ENCODE measurements around the gene RAPGEF1. TPM values are rescaled to one million over a fixed set of nuclear protein-coding genes. Genes with fewer than 3 reads are reported as not detected.

RAPGEF1 gene
- total RNA-seq, 1 experiment from 2014 or later = 61.5 TPM

DNA sequence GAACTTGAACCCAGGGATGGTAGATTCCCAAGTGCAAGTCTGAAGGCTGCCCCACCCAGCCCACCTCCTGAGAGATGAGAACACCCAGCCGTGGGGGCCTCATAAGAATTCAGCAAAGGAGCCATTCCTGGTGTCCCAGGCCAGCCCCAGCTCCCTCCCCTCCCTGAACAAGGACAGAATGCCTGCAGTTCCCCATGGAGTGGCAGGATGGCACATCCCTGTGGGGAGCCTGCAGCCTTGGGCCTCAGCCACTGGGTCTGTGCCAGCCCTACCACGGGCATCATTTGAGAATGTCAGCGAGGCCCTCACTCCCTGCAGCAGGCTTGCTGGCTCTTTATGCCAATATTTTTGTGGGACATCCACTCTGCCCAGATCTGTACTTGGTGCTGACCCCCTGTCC, 36.2 kb upstream of the RAPGEF1 start:
- intact Hi-C loops (cut with micrococcal nuclease; ENCODE audit: unreplicated experiment) = no loop called here
- Histone ChIP-seq H3K9me3 (ENCODE audit: low read depth, low read length, poor library complexity, severe bottlenecking) (no peaks in the 10 kb centered on the region), H3K4me1 (ENCODE audit: insufficient read depth, low read length, poor library complexity, severe bottlenecking) (no peaks in the 10 kb centered on the region), H3K36me3 (ENCODE audit: insufficient read depth, low read length, poor library complexity, severe bottlenecking) (no peaks in the 10 kb centered on the region), H3K27ac (ENCODE audit: low read depth, low read length, poor library complexity, severe bottlenecking) (no peak overlapping the region), H3K27me3 (replicated peaks; ENCODE audit: insufficient read depth, low read depth, low read length, poor library complexity) (peaks cover 29% of the 10 kb centered on the region), H3K4me3 (ENCODE audit: low read depth, low read length, poor library complexity, severe bottlenecking) (no peak overlapping the region)
- BruUV-seq (replicated peaks) = no TSS peak
- DNase-seq (ENCODE audit: low spot score) = no peak
- TF ChIP-seq, protein P1, sequence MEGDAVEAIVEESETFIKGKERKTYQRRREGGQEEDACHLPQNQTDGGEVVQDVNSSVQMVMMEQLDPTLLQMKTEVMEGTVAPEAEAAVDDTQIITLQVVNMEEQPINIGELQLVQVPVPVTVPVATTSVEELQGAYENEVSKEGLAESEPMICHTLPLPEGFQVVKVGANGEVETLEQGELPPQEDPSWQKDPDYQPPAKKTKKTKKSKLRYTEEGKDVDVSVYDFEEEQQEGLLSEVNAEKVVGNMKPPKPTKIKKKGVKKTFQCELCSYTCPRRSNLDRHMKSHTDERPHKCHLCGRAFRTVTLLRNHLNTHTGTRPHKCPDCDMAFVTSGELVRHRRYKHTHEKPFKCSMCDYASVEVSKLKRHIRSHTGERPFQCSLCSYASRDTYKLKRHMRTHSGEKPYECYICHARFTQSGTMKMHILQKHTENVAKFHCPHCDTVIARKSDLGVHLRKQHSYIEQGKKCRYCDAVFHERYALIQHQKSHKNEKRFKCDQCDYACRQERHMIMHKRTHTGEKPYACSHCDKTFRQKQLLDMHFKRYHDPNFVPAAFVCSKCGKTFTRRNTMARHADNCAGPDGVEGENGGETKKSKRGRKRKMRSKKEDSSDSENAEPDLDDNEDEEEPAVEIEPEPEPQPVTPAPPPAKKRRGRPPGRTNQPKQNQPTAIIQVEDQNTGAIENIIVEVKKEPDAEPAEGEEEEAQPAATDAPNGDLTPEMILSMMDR (conservative IDR thresholded peaks at IDR 0.05; ENCODE audit: low read depth, low read length) = no peak
- POLR2A ChIA-PET (ENCODE audit: low non-redundant PET) = no interaction called here
- CTCF ChIA-PET = no interaction called here

DNA sequence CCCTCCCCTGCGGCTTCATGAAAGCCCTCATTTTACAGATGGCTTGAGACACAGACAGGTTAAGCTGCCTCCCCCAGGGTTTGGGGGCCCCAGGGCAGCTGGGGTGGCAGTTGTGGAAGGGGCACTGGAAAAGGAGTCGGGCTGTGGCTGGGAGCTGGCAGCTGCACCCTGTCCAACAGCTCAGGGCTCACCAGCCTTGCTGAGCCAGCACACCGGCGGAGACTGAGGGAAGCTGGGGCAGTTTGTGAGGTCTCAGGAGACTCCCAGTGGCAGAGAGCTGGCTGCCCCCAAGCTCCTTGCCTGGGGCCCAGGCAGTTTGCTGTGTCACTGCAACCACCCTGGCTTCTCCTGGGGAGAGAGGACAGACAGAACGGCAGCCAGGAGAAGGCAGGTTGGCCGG, 34.8 kb upstream of the RAPGEF1 start:
- no TSS peak for BruUV-seq (replicated peaks)
- POLR2A ChIA-PET (ENCODE audit: low non-redundant PET) = no interaction called here
- no peak overlapping the region for H3K27ac ChIP-seq (ENCODE audit: low read depth, low read length, poor library complexity, severe bottlenecking)
- H3K4me1 ChIP-seq (ENCODE audit: insufficient read depth, low read length, poor library complexity, severe bottlenecking) = no peaks in the 10 kb centered on the region
- H3K27me3 ChIP-seq (replicated peaks; ENCODE audit: insufficient read depth, low read depth, low read length, poor library complexity) = peaks cover 32% of the 10 kb centered on the region
- H3K4me3 ChIP-seq (ENCODE audit: low read depth, low read length, poor library complexity, severe bottlenecking) = no peak overlapping the region
- H3K9me3 ChIP-seq (ENCODE audit: low read depth, low read length, poor library complexity, severe bottlenecking) = no peaks in the 10 kb centered on the region
- intact Hi-C loops (cut with micrococcal nuclease; ENCODE audit: unreplicated experiment) = no loop called here
- TF ChIP-seq, protein P1 (conservative IDR thresholded peaks at IDR 0.05; ENCODE audit: low read depth, low read length) = no peak
- no peak for TF ChIP-seq EZH2 (IDR thresholded peaks at IDR 0.05; ENCODE audit: borderline replicate concordance, low read depth, low read length, poor library complexity, severe bottlenecking)
- no peak for DNase-seq (ENCODE audit: low spot score)
- CTCF ChIA-PET = no interaction called here
- no peaks in the 10 kb centered on the region for H3K36me3 ChIP-seq (ENCODE audit: insufficient read depth, low read length, poor library complexity, severe bottlenecking)

DNA sequence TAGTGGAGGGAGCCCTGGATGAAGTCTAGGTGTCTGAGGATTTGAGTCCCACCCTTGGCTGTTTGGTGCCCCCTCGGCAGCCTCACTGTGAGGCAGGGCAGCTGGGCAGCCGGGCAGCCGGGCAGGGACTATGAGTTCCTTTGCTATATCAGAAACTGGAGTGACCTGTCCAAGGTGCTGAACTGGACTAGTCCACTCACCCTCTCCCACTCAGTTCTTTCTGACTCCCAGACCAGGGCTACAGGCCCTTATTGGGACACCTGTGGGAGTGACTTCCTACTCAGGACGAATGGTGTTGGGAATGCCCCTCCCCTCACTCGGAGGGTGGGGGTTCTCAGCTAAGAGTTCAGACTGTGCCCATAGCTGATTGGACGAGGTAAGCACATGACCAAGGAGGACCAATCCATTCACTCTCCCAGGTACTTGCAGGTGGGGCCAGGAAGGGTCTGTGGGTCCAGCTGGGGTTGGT, 34.1 kb upstream of the RAPGEF1 start:
- DNase-seq (ENCODE audit: low spot score) = peak; percentile 46
- Histone ChIP-seq H3K9me3 (ENCODE audit: low read depth, low read length, poor library complexity, severe bottlenecking) (no peaks in the 10 kb centered on the region), H3K27ac (ENCODE audit: low read depth, low read length, poor library complexity, severe bottlenecking) (no peak overlapping the region), H3K4me3 (ENCODE audit: low read depth, low read length, poor library complexity, severe bottlenecking) (no peak overlapping the region), H3K4me1 (ENCODE audit: insufficient read depth, low read length, poor library complexity, severe bottlenecking) (no peaks in the 10 kb centered on the region), H3K36me3 (ENCODE audit: insufficient read depth, low read length, poor library complexity, severe bottlenecking) (no peaks in the 10 kb centered on the region), H3K27me3 (replicated peaks; ENCODE audit: insufficient read depth, low read depth, low read length, poor library complexity) (peaks cover 38% of the 10 kb centered on the region)
- BruUV-seq (replicated peaks) = no TSS peak
- ChIA-PET CTCF (no interaction called here), POLR2A (ENCODE audit: low non-redundant PET) (no interaction called here)
- intact Hi-C loops (cut with micrococcal nuclease; ENCODE audit: unreplicated experiment) = no loop called here
- TF ChIP-seq, protein P1 (conservative IDR thresholded peaks at IDR 0.05; ENCODE audit: low read depth, low read length) = no peak
- no peak for TF ChIP-seq EZH2 (IDR thresholded peaks at IDR 0.05; ENCODE audit: borderline replicate concordance, low read depth, low read length, poor library complexity, severe bottlenecking)

Measured in A673 (cell line).